Measurements from ENCODE around the gene TTC39C.

Gene TTC39C

DNA sequence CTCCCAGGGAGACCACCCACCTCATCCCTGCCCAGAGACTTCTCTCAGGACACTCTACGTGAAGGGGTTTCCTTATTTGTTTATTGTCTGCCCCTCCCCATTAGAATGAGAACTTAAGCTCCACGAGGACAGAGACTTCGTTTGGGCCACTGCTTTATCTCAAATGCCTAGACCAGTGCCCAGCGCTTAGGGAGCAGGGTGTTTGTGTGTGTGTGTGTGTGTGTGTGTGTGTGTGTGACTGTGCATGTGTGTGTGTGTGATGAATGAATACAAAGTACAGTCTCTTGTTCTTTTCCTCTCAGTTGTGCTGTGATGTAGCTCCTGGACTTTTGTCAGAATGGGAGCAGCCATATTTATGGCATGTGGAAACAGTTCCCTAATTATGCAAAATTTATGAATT, 89.9 kb downstream of the TTC39C start:
- TF ChIP-seq, protein P1, sequence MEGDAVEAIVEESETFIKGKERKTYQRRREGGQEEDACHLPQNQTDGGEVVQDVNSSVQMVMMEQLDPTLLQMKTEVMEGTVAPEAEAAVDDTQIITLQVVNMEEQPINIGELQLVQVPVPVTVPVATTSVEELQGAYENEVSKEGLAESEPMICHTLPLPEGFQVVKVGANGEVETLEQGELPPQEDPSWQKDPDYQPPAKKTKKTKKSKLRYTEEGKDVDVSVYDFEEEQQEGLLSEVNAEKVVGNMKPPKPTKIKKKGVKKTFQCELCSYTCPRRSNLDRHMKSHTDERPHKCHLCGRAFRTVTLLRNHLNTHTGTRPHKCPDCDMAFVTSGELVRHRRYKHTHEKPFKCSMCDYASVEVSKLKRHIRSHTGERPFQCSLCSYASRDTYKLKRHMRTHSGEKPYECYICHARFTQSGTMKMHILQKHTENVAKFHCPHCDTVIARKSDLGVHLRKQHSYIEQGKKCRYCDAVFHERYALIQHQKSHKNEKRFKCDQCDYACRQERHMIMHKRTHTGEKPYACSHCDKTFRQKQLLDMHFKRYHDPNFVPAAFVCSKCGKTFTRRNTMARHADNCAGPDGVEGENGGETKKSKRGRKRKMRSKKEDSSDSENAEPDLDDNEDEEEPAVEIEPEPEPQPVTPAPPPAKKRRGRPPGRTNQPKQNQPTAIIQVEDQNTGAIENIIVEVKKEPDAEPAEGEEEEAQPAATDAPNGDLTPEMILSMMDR (conservative IDR thresholded peaks at IDR 0.05; ENCODE audit: low read depth): no peak
- CTCF ChIA-PET: interaction anchor here (0.7 kb wide), 1 partner anchor 44 kb away, joined by 3 read pairs; no protein-coding TSS in a partner anchor
- no peak overlapping the region for H3K27ac ChIP-seq
- no peak for DNase-seq (ENCODE audit: low spot score)
- POLR2A ChIA-PET (ENCODE audit: low non-redundant PET): no interaction called here

DNA sequence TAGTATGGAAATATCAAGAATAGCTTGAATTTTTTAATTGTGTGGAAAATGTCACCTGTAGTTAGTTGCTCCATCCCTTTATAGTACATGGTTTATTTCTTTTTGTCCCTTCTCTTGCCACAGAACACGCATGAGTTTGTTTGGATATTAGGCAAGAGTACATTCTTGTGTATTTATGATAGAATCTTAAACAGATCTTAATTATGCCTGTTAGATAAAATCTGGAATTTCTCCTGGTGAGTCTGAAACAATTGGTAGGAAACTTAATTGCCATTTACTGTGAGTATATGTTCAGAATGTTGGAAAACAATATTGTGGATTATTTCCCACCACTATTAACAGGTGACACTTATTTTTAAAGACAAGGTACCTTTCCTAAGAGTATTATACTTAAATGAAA, 94.1 kb downstream of the TTC39C start:
- TF ChIP-seq, protein P1 (conservative IDR thresholded peaks at IDR 0.05; ENCODE audit: low read depth): no peak
- ChIA-PET CTCF (no interaction called here), POLR2A (ENCODE audit: low non-redundant PET) (no interaction called here)
- no peak overlapping the region for H3K27ac ChIP-seq
- no peak for DNase-seq (ENCODE audit: low spot score)

DNA sequence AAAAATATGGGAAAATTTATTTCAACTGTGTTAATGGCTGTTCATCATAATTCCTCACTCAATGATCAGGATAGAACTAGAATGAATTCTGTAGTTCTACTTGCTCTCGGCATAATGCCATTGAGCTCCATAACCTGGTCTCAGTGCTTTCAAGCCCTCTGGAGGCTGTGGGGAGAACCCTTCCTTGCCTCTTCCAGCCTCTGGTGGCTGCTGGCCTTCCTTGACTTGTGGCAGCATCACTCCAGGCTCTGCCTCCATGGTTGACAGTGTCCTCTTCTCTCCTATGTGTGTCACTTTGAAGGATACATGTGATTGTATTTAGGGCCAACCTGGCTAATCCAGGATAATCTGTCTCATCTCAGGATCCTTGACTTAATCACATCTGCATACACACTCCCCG, 97.4 kb downstream of the TTC39C start:
- no peak for DNase-seq (ENCODE audit: low spot score)
- POLR2A ChIA-PET (ENCODE audit: low non-redundant PET): no interaction called here
- CTCF ChIA-PET: no interaction called here
- TF ChIP-seq, protein P1 (conservative IDR thresholded peaks at IDR 0.05; ENCODE audit: low read depth): no peak
- H3K27ac ChIP-seq: no peak overlapping the region

DNA sequence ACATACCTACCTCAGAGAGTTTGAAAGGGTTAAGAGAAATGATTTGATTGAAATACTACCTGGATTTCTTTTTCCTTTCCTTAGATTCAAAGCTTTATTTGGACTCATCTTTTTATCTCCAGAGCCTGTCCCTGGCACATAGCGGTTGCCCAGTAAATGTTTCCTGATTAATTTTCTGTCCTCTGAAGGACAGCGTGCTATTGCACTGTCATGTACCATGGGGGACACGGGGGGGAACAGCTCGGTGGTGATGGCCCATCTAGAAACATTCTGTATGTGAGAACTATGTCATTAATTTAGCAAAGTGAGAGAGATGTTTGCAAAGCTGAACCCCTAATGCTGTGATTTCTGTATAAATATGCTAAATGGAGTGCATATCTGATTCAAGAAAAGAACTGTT, 97.9 kb downstream of the TTC39C start:
- POLR2A ChIA-PET (ENCODE audit: low non-redundant PET): no interaction called here
- DNase-seq (ENCODE audit: low spot score): no peak
- no peak overlapping the region for H3K27ac ChIP-seq
- TF ChIP-seq, protein P1 (conservative IDR thresholded peaks at IDR 0.05; ENCODE audit: low read depth): no peak
- CTCF ChIA-PET: no interaction called here

DNA sequence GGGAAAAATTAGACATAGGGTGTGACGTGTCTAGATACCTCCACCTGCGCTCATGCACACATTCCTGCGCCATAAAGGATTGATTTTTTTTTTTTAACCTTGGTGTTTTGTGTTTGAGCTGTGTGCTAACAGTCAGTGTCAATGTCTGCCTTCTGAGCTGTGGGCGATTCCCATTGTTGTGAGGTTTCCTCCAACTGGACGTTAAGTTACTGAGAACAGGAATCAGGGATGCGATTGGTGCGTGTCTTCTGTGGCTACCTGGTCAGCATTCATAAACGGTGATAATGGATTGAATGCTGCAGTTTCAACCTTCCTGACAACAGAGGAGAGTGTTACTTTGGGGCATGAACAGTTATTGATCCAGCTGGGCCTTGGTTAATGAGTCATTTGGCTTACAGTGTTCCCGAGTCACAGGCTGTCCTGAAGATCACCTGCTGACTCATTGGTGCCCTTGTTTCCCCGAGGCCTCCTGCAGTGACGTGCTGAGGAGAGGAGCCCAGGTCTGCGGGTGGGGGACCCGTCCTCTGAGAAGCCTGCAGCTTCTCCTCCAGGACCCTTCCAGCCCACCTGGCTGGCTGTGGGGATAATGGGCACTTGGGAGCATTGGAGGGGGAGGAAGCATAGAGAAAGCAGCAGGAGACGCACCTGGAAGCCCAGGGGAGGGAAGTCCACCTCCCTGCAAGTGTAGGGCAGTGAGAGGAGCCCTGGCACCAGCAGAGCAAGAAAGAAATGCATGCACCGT, 98.5 kb downstream of the TTC39C start:
- ChIA-PET POLR2A (ENCODE audit: low non-redundant PET) (no interaction called here), CTCF (interaction anchor here (0.6 kb wide), 1 partner anchor 86 kb away, joined by 7 read pairs; no protein-coding TSS in a partner anchor)
- TF ChIP-seq, protein P1 (conservative IDR thresholded peaks at IDR 0.05; ENCODE audit: low read depth): no peak

DNA sequence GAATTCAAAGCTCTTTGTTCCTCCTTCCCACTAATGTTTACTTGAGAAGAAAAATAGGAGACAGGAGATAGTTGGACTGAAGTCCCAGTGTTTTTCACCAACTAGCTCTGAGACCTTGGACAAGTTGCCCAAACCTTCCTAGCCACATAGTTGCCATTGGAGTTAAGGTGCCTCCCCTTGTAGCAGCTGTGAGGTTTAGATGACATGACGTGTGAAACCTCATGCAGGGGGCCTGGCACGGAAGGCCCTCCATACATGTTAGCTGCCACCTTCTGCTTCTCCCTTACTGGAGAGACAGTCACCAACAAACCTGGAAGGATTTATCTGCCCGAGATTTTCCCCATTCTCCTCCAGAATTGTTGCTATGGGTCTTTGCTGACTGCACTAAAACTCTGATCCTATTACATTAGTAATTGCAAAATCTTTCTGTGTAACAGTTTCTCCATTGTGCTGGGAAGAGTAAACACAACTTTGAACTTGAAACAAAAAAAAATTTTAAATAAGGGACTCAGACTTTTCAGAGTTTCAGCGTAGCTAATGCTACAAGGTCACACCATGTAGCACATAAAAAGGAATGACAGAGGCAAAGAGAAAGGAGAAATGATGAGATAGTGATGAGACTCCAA, 100.5 kb downstream of the TTC39C start:
- no peak overlapping the region for H3K27ac ChIP-seq
- no peak for DNase-seq (ENCODE audit: low spot score)
- CTCF ChIA-PET: interaction anchor here (0.6 kb wide), 1 partner anchor 198 kb away, joined by 4 read pairs; no protein-coding TSS in a partner anchor
- POLR2A ChIA-PET (ENCODE audit: low non-redundant PET): no interaction called here
- TF ChIP-seq, protein P1 (conservative IDR thresholded peaks at IDR 0.05; ENCODE audit: low read depth): no peak

More for the DNA sequence above, 98.5 kb downstream of the TTC39C start:
- DNase-seq (ENCODE audit: low spot score): peak; percentile 53
- peak overlapping the region; percentile 34 for H3K27ac ChIP-seq

All from RWPE1 (cell line).